DMS114 treated with DMSO at 0.1 percent for 48 hours (cell line): ENCODE results near the gene RPRD2.
"Not testable (repeated sequence)": the region's sequence is repeated elsewhere in the genome, so short reads cannot be mapped to it uniquely, and the experiment has no call there.

Experiments
- DNase-seq: peaks from one replicate; lab custom pipeline; 2025; ENCODE audit not compliant: unreplicated experiment; lab: John Stamatoyannopoulos, UW

Gene RPRD2

GRCh38 chr1:150363426-150364230 lies at the start of gene RPRD2:
TSS of gene RPRD2 (plus strand) at chr1:150364147. CDS start at chr1:150364715, 568 bp downstream.
- DNase-seq: peak; percentile 100

GRCh38 chr1:150314691-150315090 lies 49.3 kb upstream of the RPRD2 start:
- not testable (repeated sequence) for DNase-seq

GRCh38 chr1:150320667-150320978 lies 43.3 kb upstream of the RPRD2 start:
- DNase-seq: no peak

DNA sequence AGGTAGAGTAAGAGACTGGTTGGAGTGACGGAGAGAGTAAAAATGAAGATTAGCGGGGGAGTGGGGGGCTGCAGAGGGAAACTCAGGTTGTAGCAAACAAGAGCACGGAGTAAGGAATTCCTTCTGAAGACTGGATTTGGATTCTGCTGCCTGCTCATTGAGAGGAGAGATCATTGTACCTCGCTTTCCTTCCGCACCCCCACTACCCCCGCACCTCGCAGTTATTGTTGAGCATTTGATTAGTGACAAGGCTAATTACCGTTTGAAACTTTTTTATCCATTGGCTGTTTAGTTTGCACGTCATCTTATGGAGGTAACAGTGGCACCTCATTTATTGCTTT lies 42.2 kb upstream of the RPRD2 start:
- no peak for DNase-seq

DNA sequence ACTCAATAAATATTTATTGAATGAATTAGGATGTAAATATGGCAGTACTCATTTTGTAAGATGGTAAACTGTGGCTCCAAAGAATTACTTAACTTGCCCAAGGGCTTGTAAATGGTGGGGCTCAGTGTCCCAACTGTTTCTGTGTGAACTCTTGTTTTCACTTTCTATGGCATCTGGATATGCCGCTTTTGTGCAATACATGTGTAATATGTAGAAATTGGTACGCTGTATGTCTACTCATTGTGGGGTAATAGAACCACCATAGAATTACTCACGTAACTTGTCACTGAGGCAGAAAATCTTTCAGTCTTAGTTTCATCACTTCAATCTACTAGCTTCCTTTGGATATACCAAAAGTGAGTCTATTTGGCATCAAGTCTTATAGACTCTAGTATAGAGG lies 41.6 kb upstream of the RPRD2 start:
- no peak for DNase-seq

DNA sequence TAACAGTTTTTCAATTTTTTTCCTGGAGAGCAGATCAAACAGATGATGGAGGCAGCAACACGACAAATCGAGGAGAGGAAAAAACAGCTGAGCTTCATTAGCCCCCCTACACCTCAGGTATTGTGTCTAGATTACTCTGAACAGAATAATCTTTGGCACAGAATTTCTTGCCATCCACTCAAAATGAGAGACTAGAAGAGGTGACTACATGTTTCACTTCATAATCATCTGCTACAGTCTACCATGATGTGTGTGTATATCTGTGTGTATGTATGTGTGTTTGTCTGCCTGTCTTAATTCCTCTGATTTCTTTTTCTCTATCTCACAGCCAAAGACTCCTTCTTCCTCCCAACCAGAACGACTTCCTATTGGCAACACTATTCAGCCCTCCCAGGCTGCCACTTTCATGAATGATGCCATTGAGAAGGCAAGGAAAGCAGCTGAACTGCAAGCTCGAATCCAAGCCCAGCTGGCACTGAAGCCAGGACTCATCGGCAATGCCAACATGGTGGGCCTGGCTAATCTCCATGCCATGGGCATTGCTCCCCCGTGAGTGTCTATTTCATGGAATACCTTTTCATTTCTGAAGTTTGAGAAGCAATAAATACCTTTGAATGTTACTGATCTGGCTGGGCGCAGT lies 31.2 kb upstream of the RPRD2 start:
- no peak for DNase-seq

- no peak for DNase-seq
Observed at GRCh38 chr1:150346316-150346715, 17.6 kb upstream of the RPRD2 start.

- DNase-seq: no peak
Observed at GRCh38 chr1:150352866-150353265, 11.1 kb upstream of the RPRD2 start.

DNA sequence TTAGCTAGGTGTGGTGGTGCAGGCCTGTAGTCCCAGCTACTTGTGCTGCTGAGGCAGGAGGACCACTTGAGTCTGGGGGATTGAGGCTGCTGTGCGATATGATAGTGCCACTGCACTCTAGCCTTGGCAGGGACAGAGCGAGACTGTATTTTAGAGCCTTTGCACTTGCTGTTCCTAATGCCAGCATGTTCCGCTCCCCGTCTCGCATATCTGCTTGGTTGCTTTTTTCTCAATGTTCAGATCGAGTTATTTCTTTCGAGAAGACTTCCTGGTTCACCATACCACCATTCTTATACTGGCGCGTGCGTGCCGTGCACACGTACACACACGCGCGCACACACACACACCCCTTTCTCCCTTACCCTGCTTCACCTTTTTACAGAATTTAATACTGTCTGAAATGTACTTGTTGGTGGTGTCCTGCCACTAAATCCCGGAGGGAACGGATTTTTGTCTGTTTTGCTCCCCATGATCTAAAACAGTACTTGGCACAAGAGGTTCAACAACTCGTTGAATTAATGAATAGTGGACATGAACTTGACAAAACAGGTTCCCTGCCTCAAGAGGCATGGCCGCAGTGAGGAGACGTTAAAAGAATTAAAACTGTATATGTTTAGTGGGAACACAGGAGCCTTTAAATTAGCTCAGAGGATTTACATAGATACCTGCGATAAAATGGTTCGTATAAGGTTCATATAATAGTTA lies 1.1 kb upstream of the RPRD2 start:
- DNase-seq: peak; percentile 88

DNA sequence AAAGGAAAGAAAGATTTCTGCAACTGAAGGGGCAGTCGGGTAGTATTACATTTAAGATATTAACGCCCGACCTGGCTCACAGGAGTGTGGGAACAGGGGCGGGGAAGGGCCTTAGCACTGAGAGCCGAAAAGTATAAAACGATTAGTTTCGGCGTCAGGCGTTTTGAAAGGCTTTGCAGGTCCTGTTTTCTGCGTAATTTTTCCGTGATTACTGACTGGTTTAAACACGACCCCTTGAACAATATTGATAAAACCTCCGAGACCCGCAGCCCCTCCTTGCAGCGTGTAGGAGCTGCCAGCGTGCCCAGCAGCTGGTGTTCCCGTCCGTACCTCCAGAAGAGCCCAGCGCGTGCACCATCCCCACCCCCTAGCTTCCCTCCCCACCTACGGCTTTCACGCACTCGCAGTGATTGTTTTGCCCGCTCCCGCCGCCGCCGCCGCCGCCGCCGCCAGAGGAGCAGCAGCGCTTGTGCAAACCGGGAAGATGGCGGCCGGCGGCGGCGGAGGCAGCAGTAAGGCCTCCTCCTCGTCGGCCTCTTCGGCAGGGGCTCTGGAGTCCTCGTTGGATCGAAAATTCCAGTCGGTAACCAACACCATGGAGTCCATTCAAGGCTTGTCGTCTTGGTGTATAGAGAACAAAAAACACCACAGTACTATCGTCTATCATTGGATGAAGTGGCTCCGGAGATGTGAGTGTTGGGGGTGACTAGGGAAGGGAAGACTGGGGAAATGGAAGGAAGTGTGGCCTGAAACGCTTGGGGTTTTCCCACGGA lies 470 bp downstream of the RPRD2 start:
- peak; percentile 88 for DNase-seq

GRCh38 chr1:150365941-150366340 lies 2.0 kb downstream of the RPRD2 start:
- no peak for DNase-seq

- DNase-seq: no peak
Observed at GRCh38 chr1:150366416-150367296, 2.7 kb downstream of the RPRD2 start.

DNA sequence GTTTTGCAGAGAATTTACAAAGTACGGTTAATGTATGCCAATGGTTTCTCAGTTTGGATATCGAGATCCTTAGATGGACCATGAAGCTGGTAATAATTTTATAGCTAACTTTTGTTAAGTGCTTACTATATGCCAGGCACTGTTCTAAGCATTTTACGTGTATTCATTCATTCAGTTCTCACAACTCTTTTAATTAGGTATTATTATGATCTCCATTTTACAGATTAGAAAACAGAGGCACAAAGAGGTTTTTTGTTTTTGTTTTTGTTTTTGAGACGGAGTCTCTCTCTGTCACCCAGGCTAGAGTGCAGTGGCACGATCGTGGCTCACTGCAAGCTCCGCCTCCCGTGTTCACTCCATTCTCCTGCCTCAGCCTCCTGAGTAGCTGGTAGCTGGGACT lies 7.2 kb downstream of the RPRD2 start:
- DNase-seq: no peak

- no peak for DNase-seq
Observed at GRCh38 chr1:150372580-150372979, 8.6 kb downstream of the RPRD2 start.

- no peak for DNase-seq
Observed at GRCh38 chr1:150376110-150376509, 12.2 kb downstream of the RPRD2 start.

DNA sequence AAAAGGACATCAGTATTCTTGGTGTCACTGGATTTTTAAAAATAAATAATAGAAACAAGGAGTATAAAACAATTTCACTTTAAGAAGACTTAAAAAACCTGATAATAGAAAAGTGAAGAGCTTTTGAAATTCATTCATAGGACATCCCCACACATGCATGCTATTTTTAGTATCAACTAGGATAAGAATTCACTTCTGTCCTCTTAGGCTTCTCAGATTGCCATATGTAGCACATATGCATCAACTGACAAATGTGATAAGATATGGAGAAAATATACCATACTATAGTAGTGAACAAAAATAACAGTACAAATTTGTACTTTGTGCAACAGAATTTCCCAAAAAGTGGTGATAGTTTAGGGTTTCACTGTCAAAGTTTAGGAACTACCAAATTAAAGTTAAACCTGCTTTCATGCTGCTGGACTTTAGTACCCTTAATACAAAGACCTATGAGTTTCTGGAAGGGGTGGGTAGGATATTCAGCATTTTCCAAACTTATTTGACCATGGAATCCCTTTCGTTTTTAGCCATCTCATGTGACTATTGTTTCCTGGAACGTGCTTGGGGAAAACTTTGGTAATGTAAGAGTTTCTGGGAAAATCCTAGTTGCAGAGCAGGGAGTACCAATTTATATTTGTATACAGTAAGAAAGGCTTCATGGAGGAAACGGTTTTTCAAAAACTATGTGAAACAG lies 19.8 kb downstream of the RPRD2 start:
- no peak for DNase-seq

- DNase-seq: no peak
Observed at GRCh38 chr1:150385537-150386445, 21.8 kb downstream of the RPRD2 start.

- DNase-seq: no peak
Observed at GRCh38 chr1:150386592-150386991, 22.6 kb downstream of the RPRD2 start.

DNA sequence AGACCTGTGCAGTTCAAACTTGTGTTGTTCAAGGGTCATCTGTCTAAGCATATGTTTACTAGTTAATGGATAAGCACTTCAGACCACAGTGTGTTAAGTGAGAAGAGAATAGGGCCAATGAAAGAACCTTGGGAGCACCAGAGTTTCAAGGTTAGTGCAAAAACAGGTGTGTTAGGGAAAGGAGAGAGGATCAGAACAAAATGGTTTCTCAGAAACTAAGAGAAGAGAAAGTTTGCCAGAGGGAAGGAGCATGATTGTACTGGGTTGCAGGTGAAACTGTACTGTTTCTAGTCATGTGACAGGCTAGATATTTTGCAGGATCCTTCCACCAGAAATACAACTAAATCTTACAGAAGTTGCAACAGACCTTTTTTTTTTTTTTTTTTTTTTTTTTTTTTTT lies 23.3 kb downstream of the RPRD2 start:
- no peak for DNase-seq
